Rectal smooth muscle tissue (tissue), 1 donor: ENCODE results near the gene TMUB2.

Source experiments
- H3K27ac ChIP-seq: one replicate; pipeline ENCODE4 v1.7.0; 2013; ENCODE audit warnings: low read depth, low read length, inconsistent platforms
- H3K27me3 ChIP-seq: one replicate; pipeline ENCODE4 v1.7.0; 2013; ENCODE audit warnings: low read length; ENCODE audit not compliant: control insufficient read depth, insufficient read depth
- H3K36me3 ChIP-seq: one replicate; pipeline ENCODE4 v1.7.0; 2013; ENCODE audit warnings: low read length; ENCODE audit not compliant: control insufficient read depth, insufficient read depth
- H3K4me1 ChIP-seq: one replicate; pipeline ENCODE4 v1.7.0; 2013; ENCODE audit warnings: low read length; ENCODE audit not compliant: control insufficient read depth, insufficient read depth
- H3K4me3 ChIP-seq: one replicate; pipeline ENCODE4 v1.7.0; 2013; ENCODE audit warnings: low read length
- H3K9ac ChIP-seq: one replicate; pipeline ENCODE4 v1.7.0; 2013; ENCODE audit warnings: low read length

TMUB2 gene

GRCh38 chr17:44210342-44211192 lies 23.8 kb downstream of the TMUB2 start:
- H3K9ac ChIP-seq: peak overlapping the region; percentile 0
- H3K27me3 ChIP-seq: no peaks in the 10 kb centered on the region
- H3K4me3 ChIP-seq: peak overlapping the region; percentile 25
- H3K4me1 ChIP-seq: peaks cover 8% of the 10 kb centered on the region
- peak overlapping the region; percentile 47 for H3K27ac ChIP-seq
- H3K36me3 ChIP-seq: peaks cover 53% of the 10 kb centered on the region

DNA sequence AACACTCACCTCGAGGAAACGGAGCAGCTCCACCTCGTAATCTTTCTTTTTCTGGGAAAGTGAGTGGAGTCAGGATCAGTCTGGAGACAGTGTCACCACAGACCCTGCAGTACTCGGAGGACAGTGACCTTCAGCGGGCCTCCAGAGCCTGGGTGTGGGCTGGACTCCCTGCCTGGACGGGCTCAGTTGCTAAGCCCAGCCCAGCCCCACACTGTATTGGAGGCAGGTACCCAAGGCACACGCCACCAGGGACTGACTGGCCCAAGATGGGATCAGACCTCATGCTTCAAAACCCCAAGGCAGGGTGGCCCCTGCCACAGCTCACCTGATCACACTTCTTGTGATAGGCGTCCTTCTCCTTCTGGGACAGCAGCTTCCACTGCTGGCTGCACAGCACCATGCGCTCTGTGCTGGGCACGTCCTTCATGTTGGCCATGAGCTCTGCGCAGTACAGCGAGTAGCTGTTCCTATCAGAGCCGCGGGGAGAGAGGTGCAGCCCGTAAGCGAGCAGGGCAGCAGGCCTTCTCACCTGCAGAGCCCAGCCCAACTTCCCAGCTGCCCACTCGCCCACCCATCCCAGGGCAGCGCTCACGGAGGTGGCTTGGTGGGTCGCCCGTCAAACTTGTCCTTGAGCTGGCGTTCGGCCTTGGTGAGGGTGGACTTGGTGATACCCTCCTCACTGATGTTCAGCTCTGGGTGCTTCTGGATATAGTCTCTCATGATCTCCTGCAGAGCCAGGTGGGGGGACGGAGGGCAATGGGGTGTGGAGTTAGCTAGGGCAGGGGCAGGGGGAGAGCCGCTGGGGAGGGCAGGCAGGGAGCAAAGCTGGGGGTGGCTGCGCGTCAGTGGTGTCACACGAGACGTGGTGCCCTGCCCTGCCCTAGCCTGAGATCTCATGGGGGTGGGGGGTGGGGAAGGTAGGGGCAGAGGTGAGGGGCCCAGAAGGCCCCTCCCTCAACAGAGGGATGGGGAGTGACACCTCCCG lies 24.8 kb downstream of the TMUB2 start:
- H3K4me3 ChIP-seq: no peak overlapping the region
- no peak overlapping the region for H3K9ac ChIP-seq
- H3K27ac ChIP-seq: no peak overlapping the region
- peaks cover 63% of the 10 kb centered on the region for H3K36me3 ChIP-seq
- no peaks in the 10 kb centered on the region for H3K27me3 ChIP-seq
- peaks cover 8% of the 10 kb centered on the region for H3K4me1 ChIP-seq

DNA sequence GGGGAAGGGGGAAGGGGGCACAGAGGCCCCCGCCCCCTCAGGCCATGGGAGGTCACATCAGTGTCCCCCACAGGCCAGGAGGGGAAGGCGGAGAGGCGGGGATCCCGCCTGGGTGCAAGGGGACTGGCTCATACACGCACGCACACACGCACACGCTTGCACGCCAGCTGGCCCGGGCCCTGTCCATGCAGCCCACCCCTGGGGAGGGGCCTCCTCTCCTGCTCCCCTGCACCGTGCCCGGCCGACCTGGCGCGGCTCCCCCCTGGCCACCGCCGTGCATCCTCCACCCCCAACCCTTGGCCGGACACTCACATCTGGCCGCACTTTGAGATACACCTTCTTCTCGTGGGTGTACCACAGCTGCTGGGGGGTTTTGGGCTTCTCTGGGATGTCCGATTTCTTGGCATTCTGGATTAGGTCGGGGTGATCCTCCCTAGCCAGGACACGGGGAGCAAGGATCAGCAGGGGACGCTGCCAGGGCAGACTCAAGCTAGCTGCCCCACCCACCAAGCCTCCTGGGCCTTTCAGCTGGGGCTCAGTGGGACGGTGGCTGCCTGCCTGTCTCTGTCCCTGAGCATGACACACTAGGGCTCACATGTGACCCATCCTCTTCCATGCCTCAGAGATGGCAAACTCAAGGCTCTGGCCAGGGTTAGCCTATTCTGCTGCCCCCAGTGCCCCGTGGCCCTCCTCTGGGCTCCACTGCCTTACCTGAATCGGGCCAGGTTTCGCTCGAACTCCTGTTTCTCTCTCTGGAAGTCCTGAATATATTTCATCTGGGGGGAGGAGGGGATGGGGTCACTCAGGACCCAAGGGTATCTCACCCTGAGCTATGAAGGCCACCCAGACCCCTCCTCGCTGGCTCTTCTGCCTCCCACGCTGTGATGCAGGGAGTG lies 26.0 kb downstream of the TMUB2 start:
- Histone ChIP-seq H3K4me1 (peaks cover 12% of the 10 kb centered on the region), H3K27me3 (no peaks in the 10 kb centered on the region), H3K27ac (no peak overlapping the region), H3K4me3 (no peak overlapping the region), H3K9ac (no peak overlapping the region), H3K36me3 (peaks cover 59% of the 10 kb centered on the region)

DNA sequence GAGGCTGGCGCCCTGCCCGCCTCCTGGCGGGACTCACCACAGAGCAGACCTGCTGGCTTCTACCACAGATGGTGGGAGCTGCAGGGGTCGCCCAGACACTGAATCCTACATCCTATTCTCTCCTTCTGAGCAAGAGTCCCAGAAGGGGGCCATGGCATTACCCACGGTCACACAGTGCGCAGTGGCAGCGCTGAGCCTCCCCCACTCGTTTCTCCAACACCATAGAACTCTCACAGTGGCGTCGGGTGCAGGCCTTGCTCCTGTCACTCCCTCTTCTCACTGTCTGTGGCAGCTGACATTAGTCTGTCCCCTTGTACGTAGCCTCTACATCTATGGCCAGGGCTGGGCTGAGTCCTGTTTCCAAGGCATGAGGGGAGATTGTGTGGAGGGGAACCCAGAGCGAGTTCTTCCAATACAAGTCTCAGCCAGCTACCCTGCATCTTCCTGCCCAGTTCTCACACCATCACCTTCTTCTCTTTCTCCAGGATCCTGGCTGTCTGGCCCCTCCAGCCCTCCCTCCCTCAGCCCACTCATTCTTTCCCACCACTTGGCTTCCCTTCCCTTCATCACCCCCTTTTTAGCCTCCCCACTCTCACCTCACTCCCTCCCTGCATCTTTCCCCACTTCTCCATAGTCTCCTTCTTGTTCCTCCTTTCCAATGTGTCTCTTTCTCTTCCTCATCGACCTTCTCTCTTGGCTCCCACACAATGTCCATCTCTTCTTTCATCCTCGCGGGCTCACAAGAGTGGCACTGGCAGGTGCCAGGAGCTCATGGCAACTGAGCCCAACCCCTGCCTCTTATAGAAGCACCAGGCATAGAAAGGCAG lies 26.8 kb downstream of the TMUB2 start:
- Histone ChIP-seq H3K27me3 (no peaks in the 10 kb centered on the region), H3K4me3 (no peak overlapping the region), H3K27ac (no peak overlapping the region), H3K9ac (no peak overlapping the region), H3K4me1 (peaks cover 16% of the 10 kb centered on the region), H3K36me3 (peaks cover 53% of the 10 kb centered on the region)

GRCh38 chr17:44214230-44214494 lies 27.4 kb downstream of the TMUB2 start:
- Histone ChIP-seq H3K27me3 (no peaks in the 10 kb centered on the region), H3K4me1 (peaks cover 16% of the 10 kb centered on the region), H3K4me3 (no peak overlapping the region), H3K9ac (no peak overlapping the region), H3K36me3 (peaks cover 51% of the 10 kb centered on the region), H3K27ac (no peak overlapping the region)

DNA sequence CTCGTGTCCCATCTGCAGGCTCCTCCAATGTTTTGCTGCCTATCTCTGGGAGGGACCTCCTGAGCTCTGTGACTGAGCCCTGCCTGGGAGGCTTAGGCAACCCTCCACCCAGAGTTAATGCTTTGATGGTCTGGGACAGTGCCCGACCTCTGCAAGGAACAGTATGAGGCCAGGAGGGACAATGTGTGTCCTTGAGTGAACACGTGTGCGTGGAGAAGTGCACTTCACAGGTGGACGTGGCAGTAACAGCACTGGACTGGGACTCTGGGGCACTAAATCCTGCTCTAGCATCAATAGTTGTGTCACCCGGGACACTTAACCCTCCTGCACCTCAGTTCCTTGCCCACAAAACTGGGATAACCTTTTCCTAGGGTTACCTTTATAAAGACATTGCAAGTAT lies 28.1 kb downstream of the TMUB2 start:
- Histone ChIP-seq H3K27ac (no peak overlapping the region), H3K4me3 (no peak overlapping the region), H3K9ac (no peak overlapping the region), H3K4me1 (peaks cover 15% of the 10 kb centered on the region), H3K27me3 (no peaks in the 10 kb centered on the region), H3K36me3 (peaks cover 44% of the 10 kb centered on the region)

DNA sequence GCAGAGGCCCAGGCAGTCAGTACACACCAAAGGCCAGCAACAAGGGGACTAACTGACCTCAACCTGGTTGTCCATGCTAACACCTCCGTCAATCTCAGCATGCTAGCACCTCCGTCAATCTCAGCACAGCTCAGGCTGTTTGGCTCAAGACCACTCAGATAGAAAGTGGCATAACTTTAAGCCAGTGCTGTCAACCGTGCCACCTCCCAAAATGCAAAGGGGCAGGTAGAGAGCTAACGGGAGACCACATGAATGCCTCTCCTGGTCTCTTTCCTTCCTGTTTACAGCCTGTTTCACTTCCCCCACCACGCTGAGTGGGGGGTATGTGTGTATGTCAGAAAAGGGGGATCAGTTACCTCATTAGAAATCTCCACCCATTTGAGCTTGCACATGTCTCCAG lies 29.4 kb downstream of the TMUB2 start:
- peaks cover 40% of the 10 kb centered on the region for H3K36me3 ChIP-seq

GRCh38 chr17:44216694-44217093 lies 29.9 kb downstream of the TMUB2 start:
- H3K27ac ChIP-seq: no peak overlapping the region
- H3K4me3 ChIP-seq: no peak overlapping the region
- H3K27me3 ChIP-seq: no peaks in the 10 kb centered on the region
- no peak overlapping the region for H3K9ac ChIP-seq
- H3K4me1 ChIP-seq: peaks cover 8% of the 10 kb centered on the region
- peaks cover 35% of the 10 kb centered on the region for H3K36me3 ChIP-seq

More for the DNA sequence above, 29.4 kb downstream of the TMUB2 start:
- no peak overlapping the region for H3K9ac ChIP-seq
- H3K27me3 ChIP-seq: no peaks in the 10 kb centered on the region
- H3K27ac ChIP-seq: no peak overlapping the region
- peaks cover 8% of the 10 kb centered on the region for H3K4me1 ChIP-seq
- no peak overlapping the region for H3K4me3 ChIP-seq

DNA sequence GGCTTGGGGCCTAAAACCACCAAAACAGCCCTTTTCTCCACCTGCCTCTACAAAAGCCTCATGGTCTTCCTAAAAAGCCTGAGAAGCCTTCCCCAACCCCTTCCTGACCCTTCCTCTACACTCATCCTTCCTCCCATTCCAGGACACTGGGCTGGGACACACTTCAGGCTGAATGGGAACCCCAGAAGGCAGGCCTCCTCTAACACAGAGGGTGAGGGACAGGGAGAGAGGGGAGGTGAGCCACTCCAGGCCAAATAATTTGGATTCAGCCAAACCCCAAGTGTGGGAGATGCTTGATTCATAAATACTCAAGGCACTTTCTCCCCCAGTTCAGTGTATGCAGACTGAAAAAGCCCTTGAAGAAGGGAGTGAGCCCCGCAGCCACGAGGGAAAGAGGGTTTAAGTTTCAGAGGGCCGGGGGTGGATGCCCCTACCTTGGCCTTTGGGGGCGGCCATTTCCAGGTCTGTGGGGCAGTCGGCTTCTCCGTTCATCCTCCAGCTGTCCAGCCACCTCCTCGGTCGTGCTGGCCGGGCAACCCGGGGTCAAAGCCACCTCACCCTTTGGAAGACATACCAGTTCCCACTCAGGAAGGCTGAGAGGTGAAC lies 31.1 kb downstream of the TMUB2 start:
- Histone ChIP-seq H3K27ac (peak overlapping the region; percentile 45), H3K9ac (peak overlapping the region; percentile 57), H3K4me3 (peak overlapping the region; percentile 57), H3K36me3 (peaks cover 34% of the 10 kb centered on the region), H3K4me1 (peaks cover 12% of the 10 kb centered on the region), H3K27me3 (no peaks in the 10 kb centered on the region)

- no peak overlapping the region for H3K9ac ChIP-seq
- peak overlapping the region; percentile 75 for H3K4me3 ChIP-seq
- no peaks in the 10 kb centered on the region for H3K27me3 ChIP-seq
- peaks cover 16% of the 10 kb centered on the region for H3K4me1 ChIP-seq
- H3K27ac ChIP-seq: peak overlapping the region; percentile 95
- peaks cover 34% of the 10 kb centered on the region for H3K36me3 ChIP-seq
Observed at GRCh38 chr17:44218344-44219107, 31.8 kb downstream of the TMUB2 start.
